K562 (cell line): Measurements from ENCODE around the gene SFXN3. TPM values are rescaled to one million over a fixed set of nuclear protein-coding genes. Genes with fewer than 3 reads are reported as not detected.
A peak's percentile ranks its signal among the peaks of the same experiment; 100 is the strongest.

ENCODE experiments used
- ATAC-seq: fragments of 200-7000 bp; cut with Tn5 transposase; 3 replicates; pipeline ENCODE4 v1.9.1; 2020; ENCODE audit warnings: moderate library complexity
- BruUV-seq: library from RNA; stranded (reverse); fragments of 400-500 nt; replicated peaks from 2 replicates; lab custom pipeline; 2021; lab: Mats Ljungman, UMichigan
- CTCF ChIA-PET: fragments of 300-600 bp; formaldehyde crosslinking; extraction: SDS; loops from one replicate; lab custom pipeline; 2021; ENCODE audit warnings: low intra/inter-chr PET ratio; lab: Yijun Ruan, JAX
- POLR2A ChIA-PET: fragments of 300-600, 350-650 bp; sonication (Branson Sonifier 250); formaldehyde crosslinking; extraction: SDS; loops from one replicate; lab custom pipeline; 2021; ENCODE audit warnings: antibody characterized with exemption, inconsistent platforms; lab: Yijun Ruan, JAX
- DNase-seq, 4 experiments: peaks; one replicate each; pipeline versions ENCODE4 v3.0.0 to v3.0.0-alpha.2; 2011 to 2018; ENCODE audit warnings: low spot score in 3 of 4, mixed read lengths in 3 of 4; ENCODE audit errors: extremely low read depth in 1 of 4
- FAIRE-seq: peaks from 2 replicates; lab custom pipeline; 2011; peaks lifted over from hg19 to GRCh38; lab: Jason Lieb, UNC
- H2AFZ ChIP-seq: 2 replicates; pipeline ENCODE4 v1.6.0; 2011; ENCODE audit warnings: low read depth, low read length, control low read depth, inconsistent platforms
- H3K27ac ChIP-seq: fragments of 200-600 bp; 3 replicates; pipeline ENCODE4 v1.8.0; 2011; ENCODE audit warnings: low read depth, mild to moderate bottlenecking, control low read depth, inconsistent platforms, low read length, moderate library complexity, mixed read lengths; ENCODE audit errors: extremely low read depth
- H3K27me3 ChIP-seq, 2 experiments: fragments of 300-600 bp in 1 of 2; 2 replicates in 1 of 2; 3 replicates in 1 of 2; pipeline versions ENCODE4 v1.6.0 to v1.8.0; 2011; ENCODE audit warnings: inconsistent platforms in 2 of 2, low read length in 2 of 2, mild to moderate bottlenecking in 1 of 2, mixed read lengths in 1 of 2, moderate library complexity in 1 of 2; ENCODE audit not compliant: control insufficient read depth in 2 of 2, insufficient read depth in 2 of 2
- H3K36me3 ChIP-seq: fragments of 300-600 bp; 3 replicates; pipeline ENCODE4 v1.8.0; 2011; ENCODE audit warnings: mild to moderate bottlenecking, low read length, inconsistent platforms; ENCODE audit not compliant: control insufficient read depth, insufficient read depth
- H3K4me1 ChIP-seq, 2 experiments: fragments of 200-600 bp in 1 of 2; replicated peaks in 1 of 2; 2 replicates in 1 of 2; 3 replicates in 1 of 2; pipeline versions ENCODE4 v1.5.1 to v1.8.0; 2011; ENCODE audit warnings: inconsistent platforms in 2 of 2, low read length in 2 of 2, mild to moderate bottlenecking in 1 of 2, mixed read lengths in 1 of 2, moderate library complexity in 1 of 2; ENCODE audit not compliant: control insufficient read depth in 2 of 2, insufficient read depth in 2 of 2
- H3K4me2 ChIP-seq: 2 replicates; pipeline ENCODE4 v1.6.1; 2011; ENCODE audit warnings: low read length, control low read depth, inconsistent platforms, mixed read lengths; ENCODE audit not compliant: insufficient read depth
- H3K4me3 ChIP-seq: fragments of 200-600 bp; sonication (generic), shearing (Covaris generic); 2 replicates; pipeline ENCODE4 v1.5.1; 2016; ENCODE audit warnings: control low read depth, inconsistent platforms
- H3K79me2 ChIP-seq: fragments of 200-600 bp; 3 replicates; pipeline ENCODE4 v1.8.0; 2011; ENCODE audit warnings: low read length, inconsistent platforms; ENCODE audit not compliant: control insufficient read depth, insufficient read depth
- H3K9ac ChIP-seq, 2 experiments: 2 replicates each; pipeline versions ENCODE4 v1.6.0 to v1.6.1; 2011; ENCODE audit warnings: low read depth in 2 of 2, low read length in 2 of 2, control low read depth in 1 of 2, inconsistent platforms in 1 of 2, mild to moderate bottlenecking in 1 of 2, mixed read lengths in 1 of 2; ENCODE audit not compliant: insufficient read depth in 1 of 2
- H3K9me1 ChIP-seq: one replicate; pipeline ENCODE4 v1.6.0; 2011; ENCODE audit warnings: inconsistent platforms, mild to moderate bottlenecking, low read length, moderate library complexity; ENCODE audit not compliant: control insufficient read depth, insufficient read depth
- H3K9me3 ChIP-seq: replicated peaks from 2 replicates; pipeline ENCODE4 v1.5.1; 2011; ENCODE audit warnings: low read depth, low read length, inconsistent platforms; ENCODE audit not compliant: control insufficient read depth, insufficient read depth
- H4K20me1 ChIP-seq: replicated peaks from 2 replicates; pipeline ENCODE4 v1.6.1; 2011; ENCODE audit warnings: low read length, inconsistent platforms, mixed read lengths; ENCODE audit not compliant: control insufficient read depth, insufficient read depth
- CREM ChIP-seq: IDR thresholded peaks from 2 replicates; pipeline ENCODE4 v1.6.1; 2014; ENCODE audit warnings: antibody characterized with exemption, low read depth
- MIER1 ChIP-seq: fragments of 450-650 bp; IDR thresholded peaks from 2 replicates; pipeline ENCODE4 v1.6.1; 2016; ENCODE audit warnings: antibody characterized with exemption, mild to moderate bottlenecking, low read depth
- NFIC ChIP-seq: fragments of 450-650 bp; IDR thresholded peaks from 2 replicates; pipeline ENCODE4 v1.6.1; 2017; ENCODE audit warnings: mild to moderate bottlenecking, inconsistent platforms
- RFX1 ChIP-seq: fragments of 450-650 bp; IDR thresholded peaks from 2 replicates; pipeline ENCODE4 v1.6.1; 2016; ENCODE audit warnings: mild to moderate bottlenecking, moderate library complexity
- RFX7 ChIP-seq: fragments of 250-450 bp; sonication (Bioruptor Pico); IDR thresholded peaks from 2 replicates; pipeline ENCODE4 v1.5.1; 2021; ENCODE audit warnings: mild to moderate bottlenecking
- ZFP36 ChIP-seq: fragments of 150-350 bp; IDR thresholded peaks from 2 replicates; pipeline ENCODE4 v1.6.1; 2018; ENCODE audit warnings: low read length, low read depth; ENCODE audit not compliant: partially characterized antibody
- WGBS: fragments of 100-300 bp; shearing (Covaris generic); methylation state at CpG from one replicate; pipeline ENCODE4 v1.1.6; 2016; ENCODE audit warnings: low coverage, mixed read lengths; ENCODE audit not compliant: insufficient coverage; ENCODE audit errors: missing lambda C conversion rate; 5-methylcytosine and 5-hydroxymethylcytosine counted together
- in situ Hi-C: fragments of 300-500 bp; cut with MboI; formaldehyde crosslinking; loops from 4 replicates; pipeline ENCODE4 v1.15.0; 2018; ENCODE audit warnings: inconsistent platforms, mixed read lengths
- intact Hi-C: fragments of 100-400 bp; cut with micrococcal nuclease; formaldehyde crosslinking; loops from 2 replicates; pipeline ENCODE4 v1.14.2; 2022
- polyA plus RNA-seq, 8 experiments: library from polyadenylated mRNA; depleted of rRNA in 4 of 8; stranded (reverse) in 5 of 8; unstranded in 3 of 8; fragments of >200 nt; fragmentation: Nextera tagmentation in 2 of 8; fragmentation: Illumina TruSeq in 1 of 8; extraction: Ambion mirVana in 2 of 8; extraction: Trizol in 1 of 8; gene quantifications; 2 replicates each; pipeline versions ENCODE4 v1.2.1 to v1.2.3, GENCODE V29; 2011 to 2014; ENCODE audit warnings: inconsistent platforms in 1 of 8, missing spikeins in 1 of 8
- total RNA-seq, 7 experiments: library from RNA; depleted of rRNA in 6 of 7; stranded (reverse); fragments of >200 nt in 6 of 7; fragmentation: Illumina TruSeq in 2 of 7; extraction: Trizol in 2 of 7; gene quantifications; 2 replicates each; pipeline versions ENCODE4 v1.2.1 to v1.2.3, GENCODE V29; 2011 to 2021; ENCODE audit warnings: low replicate concordance in 1 of 7

SFXN3 gene
- total and polyA plus RNA-seq, 9 of the 15 experiments (the other 6 are each of a cell fraction or from before 2014, with no cell fraction given), result 0.24 to 4.6 (median 0.86) TPM

- H3K79me2 ChIP-seq, result no peaks in the 10 kb centered on the region
- WGBS, result 10% methylated on average over 5 of the region's 7 CpGs
- H3K36me3 ChIP-seq, result no peaks in the 10 kb centered on the region
- H3K27me3 ChIP-seq, result no peaks in the 10 kb centered on the region
- in situ Hi-C loops (loop anchor here (10.0 kb wide), 1 partner anchor 460 kb away; no protein-coding TSS in a partner anchor), intact Hi-C loops (loop anchor here (1.0 to 10.0 kb wide), 3 partner anchors 21 to 136 kb away; partner anchors contain the start of gene KAZALD1)
- H3K9me3 ChIP-seq, result no peaks in the 10 kb centered on the region
- H3K9ac ChIP-seq, result no peak overlapping the region
- H3K4me2 ChIP-seq, result no peak overlapping the region
- H3K27ac ChIP-seq, result no peak overlapping the region
- no TSS peak for BruUV-seq
- H3K4me1 ChIP-seq, result peaks cover 14 to 37% of the 10 kb centered on the region in 2 experiments; a peak in 4 of 5 replicates
- TF ChIP-seq NFIC (peak; percentile 78), MIER1 (no peak), ZFP36 (peak; percentile 74), CREM (no peak), RFX7 (CRISPR knock-in tag) (no peak), RFX1 (peak; percentile 29; the same call in 1 of the 2 replicates)
- ATAC-seq (no peak), DNase-seq (peak in 1 of 4 experiments; percentile 21), FAIRE-seq (no peak)
- POLR2A ChIA-PET, result interaction anchor here (1.0 kb wide), 1 partner anchor 52 kb away, joined by 4 read pairs; no protein-coding TSS in a partner anchor
- H3K9me1 ChIP-seq, result no peaks in the 10 kb centered on the region
- H2AFZ ChIP-seq, result no peak overlapping the region
- CTCF ChIA-PET, result interaction anchor here (0.6 to 5.8 kb wide), 2 partner anchors 19 to 35 kb away, joined by 3 to 150 read pairs; partner anchors contain the start of gene LZTS2
- no peaks in the 10 kb centered on the region for H4K20me1 ChIP-seq
- no peak overlapping the region for H3K4me3 ChIP-seq
Measured at GRCh38 chr10:101014966-101015581, 16.0 kb upstream of the SFXN3 start.
